NCI-H2196 (cell line): Measurements from ENCODE around the gene CAPN2.
"Not testable (repeated sequence)": the region's sequence is repeated elsewhere in the genome, so short reads cannot be mapped to it uniquely, and the experiment has no call there.

Experiments
- DNase-seq: peaks from one replicate; lab custom pipeline; 2025; ENCODE audit not compliant: unreplicated experiment; lab: John Stamatoyannopoulos, UW

Gene CAPN2

GRCh38 chr1:223738465-223739365, 26.4 kb downstream of the CAPN2 start:
- DNase-seq = no peak

GRCh38 chr1:223739366-223740037, 27.2 kb downstream of the CAPN2 start:
- DNase-seq = no peak

DNA sequence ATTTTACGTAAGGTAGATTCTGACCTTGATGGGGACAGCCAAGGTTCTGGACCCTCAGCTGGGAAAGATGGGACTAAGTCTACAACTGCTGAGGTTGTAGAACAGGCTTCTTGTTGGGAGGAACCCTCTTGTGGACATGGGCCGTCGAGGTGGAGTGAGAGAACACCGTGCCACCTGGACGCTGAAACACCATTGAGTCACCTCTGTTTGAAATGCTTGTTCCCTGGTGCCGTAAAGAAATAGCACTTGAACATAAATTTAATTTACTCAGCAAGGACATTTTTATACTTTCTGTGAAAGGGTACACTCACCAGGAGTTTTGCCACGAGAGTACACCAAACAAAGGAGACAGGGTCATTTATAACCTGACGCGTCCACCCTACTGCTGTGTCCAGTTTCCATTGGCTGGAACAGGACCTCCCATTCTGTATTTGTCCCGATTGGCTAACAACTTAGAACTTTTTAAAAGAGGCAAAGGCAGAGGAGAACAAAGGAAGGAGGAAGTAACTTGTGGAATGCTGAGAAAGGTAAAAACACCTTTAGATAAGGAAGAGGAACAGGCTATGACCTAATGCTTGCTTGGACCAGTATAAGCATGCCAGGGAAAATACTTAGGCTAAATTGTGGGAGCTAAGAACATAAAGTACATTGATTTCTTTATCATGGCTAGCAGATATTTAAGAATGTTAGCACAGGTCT, 27.8 kb downstream of the CAPN2 start:
- not testable (repeated sequence) for DNase-seq

DNA sequence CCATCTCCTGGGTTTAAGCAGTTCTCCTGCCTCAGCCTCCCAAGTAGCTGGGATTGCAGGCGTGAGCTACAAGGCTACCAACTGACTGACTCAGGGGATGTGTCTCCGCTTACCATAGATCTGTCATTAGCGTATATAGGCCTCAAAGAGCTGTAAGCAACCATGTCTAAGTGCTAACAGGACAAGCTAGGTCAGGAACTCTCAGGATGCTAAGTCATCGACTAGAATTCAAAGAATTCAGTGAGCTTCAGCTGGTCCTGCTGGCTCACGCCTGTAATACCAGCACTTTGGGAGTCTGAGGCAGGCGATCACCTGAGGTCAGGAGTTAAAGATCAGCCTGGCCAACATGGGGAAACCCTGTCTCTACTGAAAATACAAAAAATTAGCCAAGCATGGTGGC, 29.5 kb downstream of the CAPN2 start:
- DNase-seq = no peak

DNA sequence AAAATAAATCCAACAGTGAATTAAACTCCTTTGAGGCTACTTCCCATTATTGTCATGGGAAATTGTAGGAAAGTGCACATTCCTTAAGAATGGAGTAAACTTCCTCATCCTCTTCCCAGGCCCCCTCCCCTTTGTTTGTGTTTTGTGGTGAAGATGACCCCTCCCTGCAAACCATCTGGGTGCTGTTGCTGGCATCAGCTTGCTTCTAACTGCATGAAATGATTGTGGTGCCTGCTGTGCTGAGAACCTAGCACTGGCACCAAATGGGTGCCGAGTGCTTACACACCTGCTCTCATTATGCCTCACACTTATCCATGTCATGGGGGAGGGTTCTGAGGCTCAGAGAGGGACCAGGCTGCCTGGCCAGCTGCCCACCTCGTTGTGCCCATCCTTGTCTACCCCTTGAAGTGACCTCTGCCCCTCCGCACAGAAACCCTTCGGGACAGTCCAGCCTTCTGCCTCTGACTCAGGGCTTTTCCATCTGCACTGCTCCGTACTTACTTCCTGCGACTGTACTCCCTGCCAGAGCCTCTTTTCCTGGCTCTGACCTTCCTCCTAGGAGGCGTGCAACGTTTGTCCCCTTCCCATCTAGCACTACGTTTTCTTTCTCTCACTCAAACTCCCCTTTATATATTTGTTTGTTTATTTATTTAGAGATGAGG, 30.6 kb downstream of the CAPN2 start:
- DNase-seq = peak; percentile 50

- no peak for DNase-seq
These were observed 33.4 kb downstream of the CAPN2 start for GRCh38 chr1:223745731-223746130.

DNA sequence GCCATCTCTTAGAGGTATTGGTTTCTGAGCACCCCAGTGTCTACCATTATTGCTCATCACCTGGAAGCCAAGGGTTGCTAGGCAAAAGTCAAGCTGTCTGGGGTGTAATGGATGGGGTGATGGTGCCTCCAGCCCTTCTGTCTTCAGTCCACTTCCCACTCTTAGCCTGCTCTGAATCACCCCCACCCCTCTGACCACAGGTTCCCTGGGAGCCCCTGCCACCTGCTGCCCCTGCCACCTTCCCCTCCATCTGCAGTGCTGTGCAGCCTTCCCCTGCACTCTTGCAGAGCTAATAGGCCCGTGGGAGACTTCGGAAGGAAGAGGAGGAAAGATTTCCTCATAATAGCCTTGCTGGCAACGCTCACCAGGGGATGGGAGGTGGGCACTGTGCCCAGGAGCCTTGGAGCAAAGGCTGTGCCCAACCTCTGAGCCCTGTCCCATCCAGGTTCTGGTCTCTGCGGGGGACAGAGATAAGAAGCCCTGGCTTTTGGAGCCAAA, 35.5 kb downstream of the CAPN2 start:
- DNase-seq = no peak

DNA sequence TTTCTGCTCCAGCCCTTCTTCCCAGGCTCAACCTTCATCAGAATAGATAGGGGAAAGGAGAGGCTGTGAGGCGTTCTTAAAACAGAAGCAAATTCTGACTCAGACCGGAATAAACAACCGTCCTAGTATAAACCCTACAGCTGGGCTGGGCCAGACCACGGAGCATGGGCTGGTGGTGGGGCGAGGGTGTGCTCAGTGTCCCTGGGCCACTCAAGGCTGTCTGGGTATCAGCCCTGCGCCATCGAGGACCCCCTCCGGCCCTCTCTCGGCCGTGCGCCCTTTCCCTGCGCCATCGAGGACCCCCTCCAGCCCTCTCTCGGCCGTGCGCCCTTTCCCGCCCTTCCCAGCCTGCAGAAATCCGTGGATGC, 36.0 kb downstream of the CAPN2 start:
- DNase-seq = no peak

GRCh38 chr1:223748773-223749733, 36.7 kb downstream of the CAPN2 start:
- peak; percentile 7 for DNase-seq

DNA sequence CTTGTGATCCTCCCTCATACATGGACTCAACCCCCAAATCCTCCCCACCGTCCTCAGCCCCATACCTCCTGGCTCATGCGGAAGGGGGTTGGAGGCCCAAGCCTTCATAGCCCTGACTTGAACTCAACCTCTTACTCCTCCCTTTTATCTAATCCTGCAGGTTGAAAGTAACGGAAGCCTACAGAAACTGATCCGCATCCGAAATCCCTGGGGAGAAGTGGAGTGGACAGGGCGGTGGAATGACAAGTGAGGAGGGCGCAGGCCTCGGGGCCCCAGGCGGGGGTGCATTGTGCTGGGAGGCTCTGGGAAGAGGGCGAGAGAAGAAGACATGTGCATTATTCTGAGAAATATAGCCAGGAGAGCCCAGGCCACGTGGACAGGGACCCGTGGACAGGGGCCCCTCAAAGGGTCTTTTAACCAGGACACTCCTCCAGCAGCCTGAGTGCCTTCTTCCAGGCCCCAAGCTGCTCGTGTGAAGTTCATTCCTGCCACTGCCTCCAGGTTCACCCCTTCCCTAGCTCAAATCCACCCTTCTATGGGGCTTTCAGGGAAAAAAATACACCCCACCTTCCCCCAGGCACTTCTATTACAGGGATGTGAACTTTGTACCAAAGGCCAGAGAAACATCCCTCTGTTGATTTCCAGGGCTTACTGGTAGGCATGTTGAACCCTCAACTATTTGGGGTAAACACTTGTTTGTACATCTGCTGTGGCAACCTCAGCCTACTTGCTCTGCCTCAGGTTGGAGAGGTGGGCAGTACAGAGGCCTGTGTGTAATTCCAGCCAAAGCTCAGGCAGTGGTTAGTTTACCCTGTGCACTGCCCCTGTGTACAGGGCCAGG, 38.6 kb downstream of the CAPN2 start:
- DNase-seq = no peak

- no peak for DNase-seq
These were observed 39.4 kb downstream of the CAPN2 start for GRCh38 chr1:223751696-223752095.

GRCh38 chr1:223752721-223753515, 40.6 kb downstream of the CAPN2 start:
- no peak for DNase-seq

GRCh38 chr1:223754681-223755431, 42.5 kb downstream of the CAPN2 start:
- DNase-seq = no peak

- DNase-seq = no peak
These were observed 43.1 kb downstream of the CAPN2 start for GRCh38 chr1:223755432-223755792.

- no peak for DNase-seq
These were observed 43.8 kb downstream of the CAPN2 start for GRCh38 chr1:223755992-223756775.

- no peak for DNase-seq
These were observed 44.7 kb downstream of the CAPN2 start for GRCh38 chr1:223756806-223757700.
